Stimulated activated CD8-positive, alpha-beta memory T cell treated with anti-CD3 and anti-CD28 coated beads, Interleukin-12 subunit alpha, Interleukin-12 subunit beta, amount 100 ng/mL, for 24 hours (primary cell): ENCODE measurements around the gene DHRSX.
"Not testable (repeated sequence)": the region's sequence is repeated elsewhere in the genome, so short reads cannot be mapped to it uniquely, and the experiment has no call there.

Experiments used
- DNase-seq: peaks from one replicate; pipeline ENCODE4 v3.0.0-alpha.2; 2020; ENCODE audit errors: extremely low read depth

The DHRSX gene

GRCh38 chrX:2214138-2214823, 286.5 kb downstream of the DHRSX start:
- DNase-seq = not testable (repeated sequence)

- DNase-seq = not testable (repeated sequence)
Observed at GRCh38 chrX:2211667-2212066, 289.1 kb downstream of the DHRSX start.

- DNase-seq = no peak
Observed at GRCh38 chrX:2193273-2193592, 307.5 kb downstream of the DHRSX start.

GRCh38 chrX:2192584-2193272, 308.0 kb downstream of the DHRSX start:
- DNase-seq = no peak

GRCh38 chrX:2188840-2189239, 311.9 kb downstream of the DHRSX start:
- DNase-seq = no peak

GRCh38 chrX:2188330-2188792, 312.4 kb downstream of the DHRSX start:
- DNase-seq = no peak

GRCh38 chrX:2187352-2188115, 313.2 kb downstream of the DHRSX start:
- no peak for DNase-seq

GRCh38 chrX:2185341-2186082, 315.3 kb downstream of the DHRSX start:
- no peak for DNase-seq

GRCh38 chrX:2184089-2184488, 316.7 kb downstream of the DHRSX start:
- DNase-seq = no peak

GRCh38 chrX:2183193-2183725, 317.5 kb downstream of the DHRSX start:
- no peak for DNase-seq

- DNase-seq = no peak
Observed at GRCh38 chrX:2177541-2177940, 323.2 kb downstream of the DHRSX start.

GRCh38 chrX:2176733-2177132, 324.0 kb downstream of the DHRSX start:
- DNase-seq = no peak

GRCh38 chrX:2176274-2176673, 324.5 kb downstream of the DHRSX start:
- DNase-seq = no peak

- DNase-seq = no peak
Observed at GRCh38 chrX:2172359-2172758, 328.4 kb downstream of the DHRSX start.
